Measurements from ENCODE around the gene SLC35F5.

The SLC35F5 gene

GRCh38 chr2:113754160-113754559, 2.3 kb downstream of the SLC35F5 start:
- no peak overlapping the region for H3K4me3 ChIP-seq (ENCODE audit: low read depth, low read length)
- no peak overlapping the region for H3K27ac ChIP-seq
- peaks cover 9% of the 10 kb centered on the region for H3K36me3 ChIP-seq (replicated peaks)
- no peaks in the 10 kb centered on the region for H3K27me3 ChIP-seq (replicated peaks)
- no peak for TF ChIP-seq CTCF (IDR thresholded peaks at IDR 0.05; ENCODE audit: low read depth, low read length, missing control alignments)
- in situ Hi-C loops (cut with HindIII; ENCODE audit: low pct_ligation_motif_present, low sequenced_read_pairs), result loop anchor here (25.0 kb wide), 1 partner anchor 208 kb away; no protein-coding TSS in a partner anchor
- no peak for DNase-seq

GRCh38 chr2:113750385-113750784, 6.1 kb downstream of the SLC35F5 start:
- no peak overlapping the region for H3K27ac ChIP-seq
- H3K27me3 ChIP-seq (replicated peaks), result no peaks in the 10 kb centered on the region
- in situ Hi-C loops (cut with HindIII; ENCODE audit: low pct_ligation_motif_present, low sequenced_read_pairs), result loop anchor here (25.0 kb wide), 1 partner anchor 212 kb away; no protein-coding TSS in a partner anchor
- DNase-seq, result no peak
- TF ChIP-seq CTCF (IDR thresholded peaks at IDR 0.05; ENCODE audit: low read depth, low read length, missing control alignments), result no peak
- no peak overlapping the region for H3K4me3 ChIP-seq (ENCODE audit: low read depth, low read length)
- peaks cover 29% of the 10 kb centered on the region for H3K36me3 ChIP-seq (replicated peaks)

GRCh38 chr2:113741091-113741490, 15.4 kb downstream of the SLC35F5 start:
- in situ Hi-C loops (cut with HindIII; ENCODE audit: low pct_ligation_motif_present, low sequenced_read_pairs), result no loop called here
- no peak for TF ChIP-seq CTCF (IDR thresholded peaks at IDR 0.05; ENCODE audit: low read depth, low read length, missing control alignments)
- Histone ChIP-seq H3K27me3 (replicated peaks) (no peaks in the 10 kb centered on the region), H3K27ac (no peak overlapping the region), H3K4me3 (ENCODE audit: low read depth, low read length) (no peak overlapping the region), H3K36me3 (replicated peaks) (peaks cover 47% of the 10 kb centered on the region)
- no peak for DNase-seq

- no peak for TF ChIP-seq CTCF (IDR thresholded peaks at IDR 0.05; ENCODE audit: low read depth, low read length, missing control alignments)
- in situ Hi-C loops (cut with HindIII; ENCODE audit: low pct_ligation_motif_present, low sequenced_read_pairs), result no loop called here
- Histone ChIP-seq H3K36me3 (replicated peaks) (peaks cover 39% of the 10 kb centered on the region), H3K27ac (no peak overlapping the region), H3K4me3 (ENCODE audit: low read depth, low read length) (no peak overlapping the region), H3K27me3 (replicated peaks) (no peaks in the 10 kb centered on the region)
- DNase-seq, result no peak
Observed at GRCh38 chr2:113739849-113740248, 16.6 kb downstream of the SLC35F5 start.

- no peak overlapping the region for H3K4me3 ChIP-seq (ENCODE audit: low read depth, low read length)
- no peak overlapping the region for H3K27ac ChIP-seq
- H3K27me3 ChIP-seq (replicated peaks), result no peaks in the 10 kb centered on the region
- DNase-seq, result no peak
- H3K36me3 ChIP-seq (replicated peaks), result peaks cover 7% of the 10 kb centered on the region
- TF ChIP-seq CTCF (IDR thresholded peaks at IDR 0.05; ENCODE audit: low read depth, low read length, missing control alignments), result no peak
- in situ Hi-C loops (cut with HindIII; ENCODE audit: low pct_ligation_motif_present, low sequenced_read_pairs), result no loop called here
Observed at GRCh38 chr2:113734185-113734584, 22.3 kb downstream of the SLC35F5 start.

- in situ Hi-C loops (cut with HindIII; ENCODE audit: low pct_ligation_motif_present, low sequenced_read_pairs), result no loop called here
Observed at GRCh38 chr2:113724010-113724409, 32.4 kb downstream of the SLC35F5 start.

More at GRCh38 chr2:113724010-113724409, 32.4 kb downstream of the SLC35F5 start:
- Histone ChIP-seq H3K27ac (no peak overlapping the region), H3K36me3 (replicated peaks) (peaks cover 9% of the 10 kb centered on the region), H3K27me3 (replicated peaks) (no peaks in the 10 kb centered on the region), H3K4me3 (ENCODE audit: low read depth, low read length) (no peak overlapping the region)
- no peak for DNase-seq
- no peak for TF ChIP-seq CTCF (IDR thresholded peaks at IDR 0.05; ENCODE audit: low read depth, low read length, missing control alignments)

All from brain microvascular endothelial cell (primary cell).